IPS-18c (cell line): Measurements from ENCODE around the gene WBP1L.
"Not testable (repeated sequence)": the region's sequence is repeated elsewhere in the genome, so short reads cannot be mapped to it uniquely, and the experiment has no call there.

Experiments
- H3K4me3 ChIP-seq: 2 replicates; pipeline ENCODE4 v1.7.0; 2013; ENCODE audit warnings: low read depth, mild to moderate bottlenecking, low read length, moderate library complexity; ENCODE audit not compliant: insufficient read depth
- H3K9me3 ChIP-seq: one replicate; pipeline ENCODE4 v1.6.1; 2013; ENCODE audit warnings: mild to moderate bottlenecking, low read length, moderate library complexity; ENCODE audit not compliant: control insufficient read depth, insufficient read depth

The WBP1L gene

GRCh38 chr10:102716900-102717565, 26.7 kb upstream of the WBP1L start:
- H3K4me3 ChIP-seq, H3K9me3 ChIP-seq: not testable (repeated sequence)

GRCh38 chr10:102718220-102718619, 25.5 kb upstream of the WBP1L start:
- no peaks in the 10 kb centered on the region for H3K9me3 ChIP-seq
- H3K4me3 ChIP-seq = no peak overlapping the region

GRCh38 chr10:102720337-102720736, 23.4 kb upstream of the WBP1L start:
- H3K4me3 ChIP-seq = no peak overlapping the region
- no peaks in the 10 kb centered on the region for H3K9me3 ChIP-seq

- H3K4me3 ChIP-seq = no peak overlapping the region
- H3K9me3 ChIP-seq = no peaks in the 10 kb centered on the region
Observed at GRCh38 chr10:102720775-102721301, 22.9 kb upstream of the WBP1L start.

- H3K9me3 ChIP-seq = no peaks in the 10 kb centered on the region
- no peak overlapping the region for H3K4me3 ChIP-seq
Observed at GRCh38 chr10:102721954-102722353, 21.8 kb upstream of the WBP1L start.

- no peak overlapping the region for H3K4me3 ChIP-seq
- H3K9me3 ChIP-seq = no peaks in the 10 kb centered on the region
Observed at GRCh38 chr10:102723989-102724388, 19.8 kb upstream of the WBP1L start.

GRCh38 chr10:102726274-102726673, 17.5 kb upstream of the WBP1L start:
- H3K9me3 ChIP-seq = no peaks in the 10 kb centered on the region

GRCh38 chr10:102727037-102727818, 16.5 kb upstream of the WBP1L start:
- Histone ChIP-seq H3K9me3 (no peaks in the 10 kb centered on the region), H3K4me3 (no peak overlapping the region)

More at GRCh38 chr10:102726274-102726673, 17.5 kb upstream of the WBP1L start:
- H3K4me3 ChIP-seq = no peak overlapping the region

GRCh38 chr10:102729029-102730026, 14.4 kb upstream of the WBP1L start:
- no peaks in the 10 kb centered on the region for H3K9me3 ChIP-seq

GRCh38 chr10:102731222-102731800, 12.4 kb upstream of the WBP1L start:
- Histone ChIP-seq H3K4me3 (no peak overlapping the region), H3K9me3 (no peaks in the 10 kb centered on the region)

More at GRCh38 chr10:102729029-102730026, 14.4 kb upstream of the WBP1L start:
- H3K4me3 ChIP-seq = no peak overlapping the region

GRCh38 chr10:102732661-102733060, 11.1 kb upstream of the WBP1L start:
- no peak overlapping the region for H3K4me3 ChIP-seq

GRCh38 chr10:102735065-102735562, 8.6 kb upstream of the WBP1L start:
- Histone ChIP-seq H3K9me3 (no peaks in the 10 kb centered on the region), H3K4me3 (no peak overlapping the region; the same call in 1 of the 2 replicates)

More at GRCh38 chr10:102732661-102733060, 11.1 kb upstream of the WBP1L start:
- no peaks in the 10 kb centered on the region for H3K9me3 ChIP-seq

- Histone ChIP-seq H3K4me3 (no peak overlapping the region), H3K9me3 (no peaks in the 10 kb centered on the region)
Observed at GRCh38 chr10:102738692-102739121, 5.0 kb upstream of the WBP1L start.

- no peak overlapping the region for H3K4me3 ChIP-seq
- H3K9me3 ChIP-seq = no peaks in the 10 kb centered on the region
Observed at GRCh38 chr10:102740229-102740628, 3.5 kb upstream of the WBP1L start.

- Histone ChIP-seq H3K4me3 (no peak overlapping the region), H3K9me3 (no peaks in the 10 kb centered on the region)
Observed at GRCh38 chr10:102741726-102742237, 2.0 kb upstream of the WBP1L start.

- not testable (repeated sequence) for H3K9me3 ChIP-seq, H3K4me3 ChIP-seq
Observed at GRCh38 chr10:102742313-102742712, 1.4 kb upstream of the WBP1L start.
